ENCODE measurements around the gene RAPGEF5. TPM values are rescaled to one million over a fixed set of nuclear protein-coding genes. Genes with fewer than 3 reads are reported as not detected.

RAPGEF5 gene
- total RNA-seq, 1 experiment from 2014 or later: 13.3 TPM

- Mint-ChIP-seq H3K27me3 (ENCODE audit: low read depth) (no peaks in the 10 kb centered on the region; the same call in 1 of the 2 replicates), H3K4me1 (no peaks in the 10 kb centered on the region; a peak in 1 of 4 replicates), H3K9me3 (no peaks in the 10 kb centered on the region), H3K36me3 (ENCODE audit: insufficient read depth in 1 of 3, low read depth in 3 of 3) (no peaks in the 10 kb centered on the region), H3K4me3 (no peak overlapping the region), H3K27ac (no peak overlapping the region)
- Histone ChIP-seq H3K9me3 (ENCODE audit: control insufficient read depth, low read depth, low read length) (no peaks in the 10 kb centered on the region), H3K27ac (ENCODE audit: insufficient read length, low read depth, low read length) (no peak overlapping the region), H2AFZ (ENCODE audit: low read length) (no peak overlapping the region), H2AK5ac (ENCODE audit: insufficient read length, low read length) (no peak overlapping the region), H3K79me1 (ENCODE audit: insufficient read depth, low read depth, low read length, poor library complexity, severe bottlenecking) (no peaks in the 10 kb centered on the region), H3K9ac (ENCODE audit: extremely low read depth, insufficient read length, low read length) (no peak overlapping the region), H2BK12ac (ENCODE audit: insufficient read length, low read depth, low read length) (no peak overlapping the region), H3K4me2 (ENCODE audit: insufficient read depth, insufficient read length, low read length) (no peak overlapping the region), H2BK20ac (ENCODE audit: low read depth, low read length, poor library complexity, severe bottlenecking) (no peak overlapping the region), H2BK120ac (ENCODE audit: low read depth, low read length, poor library complexity, severe bottlenecking) (no peak overlapping the region), H4K8ac (replicated peaks; ENCODE audit: insufficient read length, low read depth, low read length) (no peak overlapping the region), H3K18ac (ENCODE audit: insufficient read length, low read depth, low read length) (no peak overlapping the region), H3T11ph (ENCODE audit: low read length) (no peak overlapping the region), H3K4me1 (ENCODE audit: insufficient read depth, low read length) (no peaks in the 10 kb centered on the region), H3K4ac (ENCODE audit: low read depth, low read length) (no peak overlapping the region), H4K20me1 (ENCODE audit: control insufficient read depth, insufficient read depth, insufficient read length) (no peaks in the 10 kb centered on the region), H2BK15ac (ENCODE audit: low read depth, low read length) (no peak overlapping the region), H3K14ac (ENCODE audit: insufficient read depth, low read length) (no peak overlapping the region), H3K27me3 (ENCODE audit: insufficient read depth, low read length) (no peaks in the 10 kb centered on the region), H3K56ac (ENCODE audit: insufficient read length, low read depth, low read length) (no peak overlapping the region), H3K23me2 (ENCODE audit: insufficient read length, low read depth, low read length, poor library complexity, severe bottlenecking) (no peaks in the 10 kb centered on the region), H4K91ac (ENCODE audit: insufficient read length, low read depth, low read length) (no peak overlapping the region), H3K23ac (ENCODE audit: insufficient read length, low read depth, low read length) (no peak overlapping the region), H4K5ac (ENCODE audit: insufficient read length, low read depth, low read length) (no peak overlapping the region), H2BK5ac (ENCODE audit: insufficient read length, low read length) (no peak overlapping the region), H3K79me2 (ENCODE audit: insufficient read depth, low read length) (no peaks in the 10 kb centered on the region)
- WGBS (ENCODE audit: extremely low coverage, insufficient read length, low lambda C conversion rate): no CpG with 5 or more reads among the region's 2 CpGs
- no peak for DNase-seq
- no peak for TF ChIP-seq CTCF (conservative IDR thresholded peaks at IDR 0.05)
Measured at GRCh38 chr7:22375359-22376048, 18.6 kb upstream of the RAPGEF5 start.

All from H9 (cell line).